Liver (tissue), 9 donors: ENCODE data around the gene GNB5. TPM values are rescaled to one million over a fixed set of nuclear protein-coding genes. Genes with fewer than 3 reads are reported as not detected.

Experiments used
- DNase-seq: peaks from one replicate; pipeline ENCODE4 v3.0.0-alpha.2; 2017; ENCODE audit warnings: low spot score
- H3K27ac ChIP-seq, 2 donors: one replicate each; pipeline ENCODE4 v1.7.0; 2013; ENCODE audit warnings: inconsistent platforms in 2 of 2, low read length in 2 of 2, control low read depth in 1 of 2, low read depth in 1 of 2, mild to moderate bottlenecking in 1 of 2
- H3K27me3 ChIP-seq, 4 donors: one replicate each; pipeline versions ENCODE4 v1.6.1 to v1.7.0; 2013; ENCODE audit warnings: low read length in 3 of 4, inconsistent platforms in 1 of 4, mild to moderate bottlenecking in 1 of 4, moderate library complexity in 1 of 4; ENCODE audit not compliant: control insufficient read depth in 4 of 4, insufficient read depth in 4 of 4
- H3K36me3 ChIP-seq, 4 donors: one replicate each; pipeline versions ENCODE4 v1.6.1 to v1.7.0; 2013; ENCODE audit warnings: low read length in 3 of 4, mild to moderate bottlenecking in 3 of 4, low read depth in 1 of 4, moderate library complexity in 1 of 4; ENCODE audit not compliant: control insufficient read depth in 4 of 4, insufficient read depth in 3 of 4
- H3K4me1 ChIP-seq, 4 donors: one replicate each; pipeline versions ENCODE4 v1.6.1 to v1.7.0; 2013; ENCODE audit warnings: low read length in 3 of 4, mild to moderate bottlenecking in 3 of 4, moderate library complexity in 1 of 4; ENCODE audit not compliant: control insufficient read depth in 4 of 4, insufficient read depth in 4 of 4
- H3K4me3 ChIP-seq, 3 donors: one replicate each; pipeline versions ENCODE4 v1.6.1 to v1.7.0; 2013; ENCODE audit warnings: low read length in 3 of 3, control low read depth in 1 of 3, low read depth in 1 of 3, mild to moderate bottlenecking in 1 of 3
- H3K9ac ChIP-seq, 2 donors: one replicate each; pipeline ENCODE4 v1.7.0; 2013; ENCODE audit warnings: low read length in 2 of 2, mild to moderate bottlenecking in 2 of 2, moderate library complexity in 2 of 2, control low read depth in 1 of 2, low read depth in 1 of 2
- H3K9me3 ChIP-seq, 4 donors: one replicate each; pipeline versions ENCODE4 v1.6.1 to v1.7.0; 2013; ENCODE audit warnings: low read length in 3 of 4; ENCODE audit not compliant: control insufficient read depth in 4 of 4
- EGR1 ChIP-seq, 2 donors: IDR thresholded peaks; 2 replicates each; pipeline ENCODE4 v1.6.1; 2016 to 2018; ENCODE audit warnings: antibody characterized with exemption in 2 of 2, low read depth in 2 of 2
- FOXA1 ChIP-seq: IDR thresholded peaks from 2 replicates; pipeline ENCODE4 v1.6.1; 2016; ENCODE audit warnings: antibody characterized with exemption
- FOXA2 ChIP-seq: IDR thresholded peaks from 2 replicates; pipeline ENCODE4 v1.6.1; 2016; ENCODE audit warnings: antibody characterized with exemption
- GABPA ChIP-seq, 2 donors: IDR thresholded peaks in 1 of 2; conservative IDR thresholded peaks in 1 of 2; 2 replicates each; pipeline ENCODE4 v1.6.1; 2016; ENCODE audit warnings: antibody characterized with exemption in 2 of 2, mild to moderate bottlenecking in 1 of 2, moderate library complexity in 1 of 2
- HNF4A ChIP-seq, 2 donors: conservative IDR thresholded peaks; 2 replicates each; pipeline ENCODE4 v1.6.1; 2016; ENCODE audit warnings: antibody characterized with exemption in 2 of 2, mild to moderate bottlenecking in 2 of 2
- HNF4G ChIP-seq: IDR thresholded peaks from 2 replicates; pipeline ENCODE4 v1.6.1; 2016; ENCODE audit warnings: antibody characterized with exemption
- JUND ChIP-seq, 2 donors: IDR thresholded peaks; 2 replicates each; pipeline ENCODE4 v1.6.1; 2016; ENCODE audit warnings: antibody characterized with exemption in 2 of 2
- NR2F2 ChIP-seq: IDR thresholded peaks from 2 replicates; pipeline ENCODE4 v1.6.1; 2016; ENCODE audit warnings: antibody characterized with exemption
- RAD21 ChIP-seq, 2 donors: IDR thresholded peaks; 2 replicates each; pipeline ENCODE4 v1.6.1; 2016; ENCODE audit warnings: antibody characterized with exemption in 2 of 2, mild to moderate bottlenecking in 2 of 2
- RXRA ChIP-seq, 2 donors: IDR thresholded peaks; 2 replicates each; pipeline ENCODE4 v1.6.1; 2017 to 2018; ENCODE audit warnings: antibody characterized with exemption in 2 of 2, mild to moderate bottlenecking in 1 of 2
- SP1 ChIP-seq: IDR thresholded peaks from 2 replicates; pipeline ENCODE4 v1.6.1; 2018; ENCODE audit warnings: antibody characterized with exemption, mild to moderate bottlenecking
- TAF1 ChIP-seq: conservative IDR thresholded peaks from 2 replicates; pipeline ENCODE4 v1.6.1; 2016; ENCODE audit warnings: antibody characterized with exemption, mild to moderate bottlenecking
- YY1 ChIP-seq: IDR thresholded peaks from 2 replicates; pipeline ENCODE4 v1.6.1; 2016; ENCODE audit warnings: antibody characterized with exemption, mild to moderate bottlenecking
- WGBS: extraction: QIAGEN DNeasy Blood & Tissue Kit; methylation state at CpG from one replicate; pipeline ENCODE4 v1.1.7; 2013; 5-methylcytosine and 5-hydroxymethylcytosine counted together
- polyA plus RNA-seq, 2 donors: library from polyadenylated mRNA; stranded (reverse) in 1 of 2; unstranded in 1 of 2; fragments of 200-250 nt in 1 of 2; fragments of >200 nt in 1 of 2; fragmentation: Nextera tagmentation in 1 of 2; extraction: Ambion mirVana in 1 of 2; gene quantifications; one replicate each; pipeline versions ENCODE4 v1.2.1 to v1.2.3, GENCODE V29; 2013 to 2015
- total RNA-seq, 2 donors: library from RNA; depleted of rRNA; stranded (reverse); fragments of >200 nt; gene quantifications; one replicate each; pipeline ENCODE4 v1.2.3, GENCODE V29; 2014
- TF ChIP-seq, protein P1 (sequence below): IDR thresholded peaks from 2 replicates; pipeline ENCODE4 v1.6.1; 2016; ENCODE audit warnings: antibody characterized with exemption
- TF ChIP-seq, protein P2 (sequence below): IDR thresholded peaks from 2 replicates; pipeline ENCODE4 v1.6.1; 2016; ENCODE audit warnings: antibody characterized with exemption
- TF ChIP-seq, protein P3 (sequence below): fragments of 150-350 bp; IDR thresholded peaks from 2 replicates; pipeline ENCODE4 v1.5.1; 2017; ENCODE audit warnings: improper control_type of control experiment, low read depth, low read length; ENCODE audit not compliant: missing input control
- TF ChIP-seq, protein P4 (sequence below): IDR thresholded peaks from 2 replicates; pipeline ENCODE4 v1.6.1; 2016; ENCODE audit warnings: antibody characterized with exemption
- donor health status: healthy.
- donor health status: healthy.
- donor health status: healthy.
- donor health status: healthy.
- donor health status: healthy.

The GNB5 gene
- total and polyA plus RNA-seq, 4 donors, result 13.7 to 19.2 (median 15.7) TPM

DNA sequence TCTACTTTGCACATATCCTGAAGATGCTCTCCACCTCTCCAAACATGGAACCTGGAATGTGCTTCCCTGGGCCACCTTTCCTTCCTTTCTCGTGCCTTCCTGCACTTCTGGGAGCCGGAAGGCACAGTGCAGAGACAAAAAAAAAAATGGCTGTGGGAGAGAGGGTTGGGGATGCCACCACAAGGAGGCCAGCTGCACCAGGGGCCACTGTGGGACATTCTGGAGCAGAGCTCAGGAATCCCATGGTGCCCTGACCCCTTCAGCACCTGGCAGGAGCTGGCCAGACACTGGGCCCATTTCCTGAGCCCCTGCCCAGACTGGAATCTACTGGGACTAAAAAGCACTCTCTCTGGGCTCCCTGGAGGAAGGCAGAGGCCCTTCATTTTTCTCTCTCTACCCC is 70.7 kb downstream of the GNB5 start:
- no peaks in the 10 kb centered on the region for H3K9me3 ChIP-seq
- WGBS, result 95% methylated on average over 2 of the region's 2 CpGs
- H3K4me3 ChIP-seq, result no peak overlapping the region
- no peak overlapping the region for H3K9ac ChIP-seq
- H3K27ac ChIP-seq, result no peak overlapping the region
- H3K27me3 ChIP-seq, result no peaks in the 10 kb centered on the region
- H3K36me3 ChIP-seq, result no peaks in the 10 kb centered on the region
- DNase-seq, result no peak
- H3K4me1 ChIP-seq, result peaks cover 5 to 14% (median 8%) of the 10 kb centered on the region in 4 donors
- no peak for TF ChIP-seq HNF4A (conservative IDR thresholded peaks at IDR 0.05)
- TF ChIP-seq GABPA (IDR thresholded peaks at IDR 0.05 in 1 of 2, conservative IDR thresholded peaks at IDR 0.05 in 1 of 2), result no peak
- no peak for TF ChIP-seq SP1
- no peak for TF ChIP-seq NR2F2
- TF ChIP-seq, protein P1, sequence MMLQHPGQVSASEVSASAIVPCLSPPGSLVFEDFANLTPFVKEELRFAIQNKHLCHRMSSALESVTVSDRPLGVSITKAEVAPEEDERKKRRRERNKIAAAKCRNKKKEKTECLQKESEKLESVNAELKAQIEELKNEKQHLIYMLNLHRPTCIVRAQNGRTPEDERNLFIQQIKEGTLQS, result no peak
- TF ChIP-seq EGR1 (IDR thresholded peaks at IDR 0.05; ENCODE audit: low read depth in 2 of 2), result no peak
- TF ChIP-seq, protein P2, sequence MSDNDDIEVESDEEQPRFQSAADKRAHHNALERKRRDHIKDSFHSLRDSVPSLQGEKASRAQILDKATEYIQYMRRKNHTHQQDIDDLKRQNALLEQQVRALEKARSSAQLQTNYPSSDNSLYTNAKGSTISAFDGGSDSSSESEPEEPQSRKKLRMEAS, result no peak
- TF ChIP-seq RXRA (IDR thresholded peaks at IDR 0.05), result no peak
- TF ChIP-seq, protein P3, sequence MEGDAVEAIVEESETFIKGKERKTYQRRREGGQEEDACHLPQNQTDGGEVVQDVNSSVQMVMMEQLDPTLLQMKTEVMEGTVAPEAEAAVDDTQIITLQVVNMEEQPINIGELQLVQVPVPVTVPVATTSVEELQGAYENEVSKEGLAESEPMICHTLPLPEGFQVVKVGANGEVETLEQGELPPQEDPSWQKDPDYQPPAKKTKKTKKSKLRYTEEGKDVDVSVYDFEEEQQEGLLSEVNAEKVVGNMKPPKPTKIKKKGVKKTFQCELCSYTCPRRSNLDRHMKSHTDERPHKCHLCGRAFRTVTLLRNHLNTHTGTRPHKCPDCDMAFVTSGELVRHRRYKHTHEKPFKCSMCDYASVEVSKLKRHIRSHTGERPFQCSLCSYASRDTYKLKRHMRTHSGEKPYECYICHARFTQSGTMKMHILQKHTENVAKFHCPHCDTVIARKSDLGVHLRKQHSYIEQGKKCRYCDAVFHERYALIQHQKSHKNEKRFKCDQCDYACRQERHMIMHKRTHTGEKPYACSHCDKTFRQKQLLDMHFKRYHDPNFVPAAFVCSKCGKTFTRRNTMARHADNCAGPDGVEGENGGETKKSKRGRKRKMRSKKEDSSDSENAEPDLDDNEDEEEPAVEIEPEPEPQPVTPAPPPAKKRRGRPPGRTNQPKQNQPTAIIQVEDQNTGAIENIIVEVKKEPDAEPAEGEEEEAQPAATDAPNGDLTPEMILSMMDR, result no peak
- TF ChIP-seq JUND (IDR thresholded peaks at IDR 0.05), result no peak
- no peak for TF ChIP-seq YY1
- TF ChIP-seq FOXA1, result no peak
- TF ChIP-seq HNF4G, result no peak
- TF ChIP-seq, protein P4, sequence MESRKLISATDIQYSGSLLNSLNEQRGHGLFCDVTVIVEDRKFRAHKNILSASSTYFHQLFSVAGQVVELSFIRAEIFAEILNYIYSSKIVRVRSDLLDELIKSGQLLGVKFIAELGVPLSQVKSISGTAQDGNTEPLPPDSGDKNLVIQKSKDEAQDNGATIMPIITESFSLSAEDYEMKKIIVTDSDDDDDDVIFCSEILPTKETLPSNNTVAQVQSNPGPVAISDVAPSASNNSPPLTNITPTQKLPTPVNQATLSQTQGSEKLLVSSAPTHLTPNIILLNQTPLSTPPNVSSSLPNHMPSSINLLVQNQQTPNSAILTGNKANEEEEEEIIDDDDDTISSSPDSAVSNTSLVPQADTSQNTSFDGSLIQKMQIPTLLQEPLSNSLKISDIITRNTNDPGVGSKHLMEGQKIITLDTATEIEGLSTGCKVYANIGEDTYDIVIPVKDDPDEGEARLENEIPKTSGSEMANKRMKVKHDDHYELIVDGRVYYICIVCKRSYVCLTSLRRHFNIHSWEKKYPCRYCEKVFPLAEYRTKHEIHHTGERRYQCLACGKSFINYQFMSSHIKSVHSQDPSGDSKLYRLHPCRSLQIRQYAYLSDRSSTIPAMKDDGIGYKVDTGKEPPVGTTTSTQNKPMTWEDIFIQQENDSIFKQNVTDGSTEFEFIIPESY, result no peak
- no peak for TF ChIP-seq FOXA2
- no peak for TF ChIP-seq TAF1

DNA sequence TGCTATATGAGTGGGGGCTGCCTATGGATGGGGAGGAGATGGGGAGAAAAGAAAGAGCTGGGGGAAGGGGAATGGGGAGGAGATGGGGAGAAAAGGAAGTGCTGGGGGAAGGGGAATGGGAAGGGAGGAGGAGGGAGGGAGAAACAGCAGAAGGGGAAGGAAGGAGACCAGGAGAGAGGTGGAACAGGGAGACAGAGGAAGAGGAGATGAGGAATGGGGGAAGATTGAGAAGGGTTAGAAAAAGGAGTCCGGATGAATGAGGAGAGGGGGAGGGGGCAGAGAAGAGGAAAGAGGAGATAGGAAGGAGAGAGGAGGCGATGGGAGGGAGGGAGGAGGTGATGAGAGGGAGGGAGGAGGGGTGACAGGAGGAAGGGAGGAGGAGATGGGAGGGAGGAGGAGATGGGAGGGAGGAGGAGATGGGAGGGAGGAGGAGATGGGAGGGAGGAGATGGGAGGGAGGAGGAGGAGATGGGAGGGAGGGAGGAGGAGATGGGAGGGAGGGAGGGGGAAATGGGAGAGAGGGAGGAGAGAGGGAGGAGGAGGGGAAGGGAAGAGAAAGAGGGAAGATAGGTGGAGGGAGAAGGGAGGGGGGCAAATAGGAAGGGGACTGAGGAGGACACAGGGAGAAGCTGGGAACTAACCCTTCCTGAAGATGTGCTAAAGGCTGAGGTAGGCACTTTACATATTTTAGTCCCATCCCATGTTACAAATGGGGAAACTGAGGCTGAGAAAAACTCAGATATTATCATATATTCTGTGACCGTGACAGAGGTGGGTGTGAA is 72.0 kb downstream of the GNB5 start:
- Histone ChIP-seq H3K36me3 (no peaks in the 10 kb centered on the region), H3K4me3 (no peak overlapping the region), H3K27me3 (no peaks in the 10 kb centered on the region), H3K9ac (no peak overlapping the region), H3K9me3 (no peaks in the 10 kb centered on the region), H3K4me1 (peaks cover 8 to 25% (median 14%) of the 10 kb centered on the region in 4 donors), H3K27ac (no peak overlapping the region)
- no peak for TF ChIP-seq HNF4G
- no peak for TF ChIP-seq FOXA2
- TF ChIP-seq HNF4A (conservative IDR thresholded peaks at IDR 0.05), result no peak
- TF ChIP-seq SP1, result no peak
- no peak for TF ChIP-seq RAD21 (IDR thresholded peaks at IDR 0.05)
- no peak for TF ChIP-seq EGR1 (IDR thresholded peaks at IDR 0.05; ENCODE audit: low read depth in 2 of 2)
- TF ChIP-seq, protein P4, result no peak
- DNase-seq, result no peak
- WGBS, result 87% methylated on average over 3 of the region's 3 CpGs
